ENCODE data around the gene TESPA1.

DNA sequence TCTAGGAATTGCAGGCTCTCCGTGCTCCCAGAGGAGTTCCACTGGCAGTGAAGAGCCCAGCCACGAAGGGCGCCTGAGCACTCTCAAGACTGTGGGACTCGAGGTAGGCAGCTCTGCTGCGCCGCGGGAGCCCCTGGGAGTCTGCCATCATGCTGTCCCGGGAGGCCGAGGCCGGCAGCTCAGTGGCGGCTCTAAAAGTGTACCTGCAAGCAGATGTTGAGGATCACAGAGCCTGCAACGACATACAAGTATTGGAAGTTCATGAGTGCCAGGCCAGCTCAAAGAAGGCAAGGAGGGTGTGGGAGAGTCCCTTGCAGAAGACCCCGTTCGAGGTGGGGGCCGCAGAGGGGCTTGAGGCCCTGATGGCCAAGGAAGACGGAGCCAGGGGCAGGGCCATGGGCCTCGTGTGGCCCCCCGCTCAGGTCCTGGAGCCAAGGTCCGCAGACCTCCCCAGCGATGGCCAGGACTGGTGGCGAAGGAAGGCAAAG, 67.5 kb downstream of the TESPA1 start:
- TF ChIP-seq CEBPB (IDR thresholded peaks at IDR 0.05; ENCODE audit: low read depth, low read length) (no peak), JUN (IDR thresholded peaks at IDR 0.05; ENCODE audit: low read depth, low read length) (no peak), EZH2 (IDR thresholded peaks at IDR 0.05; ENCODE audit: low read depth, low read length, severe bottlenecking) (no peak), POLR2AphosphoS5 (IDR thresholded peaks at IDR 0.05; ENCODE audit: low read depth, low read length) (no peak), MAFK (IDR thresholded peaks at IDR 0.05; ENCODE audit: low read depth, low read length) (no peak), SUZ12 (IDR thresholded peaks at IDR 0.05; ENCODE audit: low read length) (no peak)
- TF ChIP-seq, protein P1, sequence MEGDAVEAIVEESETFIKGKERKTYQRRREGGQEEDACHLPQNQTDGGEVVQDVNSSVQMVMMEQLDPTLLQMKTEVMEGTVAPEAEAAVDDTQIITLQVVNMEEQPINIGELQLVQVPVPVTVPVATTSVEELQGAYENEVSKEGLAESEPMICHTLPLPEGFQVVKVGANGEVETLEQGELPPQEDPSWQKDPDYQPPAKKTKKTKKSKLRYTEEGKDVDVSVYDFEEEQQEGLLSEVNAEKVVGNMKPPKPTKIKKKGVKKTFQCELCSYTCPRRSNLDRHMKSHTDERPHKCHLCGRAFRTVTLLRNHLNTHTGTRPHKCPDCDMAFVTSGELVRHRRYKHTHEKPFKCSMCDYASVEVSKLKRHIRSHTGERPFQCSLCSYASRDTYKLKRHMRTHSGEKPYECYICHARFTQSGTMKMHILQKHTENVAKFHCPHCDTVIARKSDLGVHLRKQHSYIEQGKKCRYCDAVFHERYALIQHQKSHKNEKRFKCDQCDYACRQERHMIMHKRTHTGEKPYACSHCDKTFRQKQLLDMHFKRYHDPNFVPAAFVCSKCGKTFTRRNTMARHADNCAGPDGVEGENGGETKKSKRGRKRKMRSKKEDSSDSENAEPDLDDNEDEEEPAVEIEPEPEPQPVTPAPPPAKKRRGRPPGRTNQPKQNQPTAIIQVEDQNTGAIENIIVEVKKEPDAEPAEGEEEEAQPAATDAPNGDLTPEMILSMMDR (IDR thresholded peaks at IDR 0.05; ENCODE audit: control extremely low read depth in 1 of 3, insufficient read depth in 1 of 3, low read depth in 1 of 3, low read length in 3 of 3) = no peak
